Hematopoietic multipotent progenitor cell treated with erythropoietin and hydrocortisone succinate and interleukin-3 and kit ligand, for 8 days (in vitro differentiated cells): Measurements from ENCODE around the gene KLF11.
A peak's percentile ranks its signal among the peaks of the same experiment; 100 is the strongest.

Source experiments
- DNase-seq: peaks from one replicate; pipeline ENCODE4 v3.0.0-alpha.2; 2015

Gene KLF11

DNA sequence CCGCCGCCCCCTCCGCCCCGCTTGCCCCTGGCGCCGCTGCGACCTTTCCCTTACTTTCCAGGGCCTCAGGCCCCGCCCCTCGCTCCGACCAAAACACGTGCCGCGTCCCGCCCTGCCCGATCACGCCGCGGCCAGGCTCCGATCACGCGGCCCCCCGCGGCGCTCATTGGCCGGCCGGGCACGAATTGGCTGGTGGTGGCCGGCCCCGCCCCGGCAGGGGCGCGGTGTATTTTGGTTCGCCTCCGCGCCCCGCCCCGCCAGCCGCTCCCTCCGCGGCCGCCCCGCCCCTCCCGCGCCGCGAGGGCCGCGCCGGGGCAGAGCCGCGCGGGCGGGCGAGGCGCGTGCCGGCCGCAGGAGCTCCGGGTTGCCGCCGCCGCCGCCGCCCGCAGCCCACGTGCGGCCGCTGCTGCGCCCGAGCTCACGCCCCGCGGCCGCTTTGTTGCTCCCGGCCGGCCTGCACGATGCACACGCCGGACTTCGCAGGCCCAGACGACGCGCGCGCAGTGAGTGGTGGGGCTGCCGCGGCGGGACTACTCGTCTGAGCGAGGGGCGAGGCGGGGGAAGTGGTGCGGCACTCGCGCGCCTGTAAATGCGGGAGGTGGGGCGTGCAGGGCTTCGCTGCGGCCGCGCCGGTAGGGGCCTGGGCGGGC, at the start of gene KLF11:
Gene KLF11, plus strand, starts transcription at position 295 of the 650 bp plus-strand sequence. Its CDS starts 167 bp downstream, at position 462.
- peak; percentile 89 for DNase-seq

DNA sequence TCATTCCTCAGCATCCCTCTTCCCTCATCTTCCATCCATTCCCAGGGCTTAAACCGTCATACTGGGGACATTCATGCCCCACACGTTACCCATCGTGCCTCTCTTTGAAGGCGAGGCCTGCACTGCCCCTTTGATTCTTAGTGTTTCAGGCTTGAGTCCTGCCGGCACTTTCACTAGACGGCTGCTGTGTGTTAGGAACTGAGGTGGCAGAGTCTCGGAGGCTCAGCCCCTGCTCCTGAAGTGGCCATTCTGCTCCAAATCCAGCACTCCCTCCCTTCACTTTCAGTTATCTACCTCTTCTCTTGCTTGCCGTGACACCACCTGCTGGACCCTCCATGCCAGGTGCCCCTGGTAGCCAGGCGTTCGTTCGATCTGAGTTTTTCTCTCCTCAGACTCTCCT, 48.9 kb upstream of the KLF11 start:
- no peak for DNase-seq

DNA sequence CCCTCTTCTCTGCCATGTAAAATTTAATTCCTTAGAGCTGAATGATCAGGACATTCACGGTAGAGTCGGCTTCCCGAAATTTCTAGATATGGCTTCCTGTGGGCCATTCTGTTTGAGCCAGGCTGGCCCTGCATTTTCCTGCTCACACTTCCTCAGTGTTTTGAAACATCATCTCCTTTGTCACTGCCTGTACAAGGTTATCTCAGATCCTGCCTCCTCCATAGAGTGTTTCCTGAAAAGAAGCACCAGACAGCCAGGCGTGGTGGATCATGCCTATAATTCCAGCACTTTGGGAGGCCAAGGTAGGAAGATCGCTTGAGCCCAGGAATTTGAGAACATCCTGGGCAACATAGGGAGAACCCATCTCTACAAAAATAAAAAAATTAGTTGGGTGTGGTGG, 48.3 kb upstream of the KLF11 start:
- DNase-seq: no peak

DNA sequence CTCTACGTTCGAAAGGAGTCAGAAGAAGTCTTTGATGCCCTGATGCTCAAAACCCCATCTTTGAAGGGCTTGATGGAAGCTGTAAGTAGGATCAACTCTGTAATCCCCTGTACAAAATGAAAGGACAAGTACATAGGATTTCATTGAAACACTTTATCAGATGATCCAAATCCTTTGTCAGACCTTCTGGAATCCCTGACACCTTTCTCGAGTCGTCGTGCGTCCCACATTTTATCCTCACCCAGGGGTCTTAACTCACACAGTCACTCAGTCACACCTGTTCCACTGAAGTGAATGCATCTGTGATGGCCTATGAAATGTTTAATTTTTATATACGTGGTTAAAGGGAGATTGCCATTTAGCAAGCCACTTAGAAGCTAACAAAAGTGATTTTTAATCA, 47.0 kb upstream of the KLF11 start:
- DNase-seq: no peak

DNA sequence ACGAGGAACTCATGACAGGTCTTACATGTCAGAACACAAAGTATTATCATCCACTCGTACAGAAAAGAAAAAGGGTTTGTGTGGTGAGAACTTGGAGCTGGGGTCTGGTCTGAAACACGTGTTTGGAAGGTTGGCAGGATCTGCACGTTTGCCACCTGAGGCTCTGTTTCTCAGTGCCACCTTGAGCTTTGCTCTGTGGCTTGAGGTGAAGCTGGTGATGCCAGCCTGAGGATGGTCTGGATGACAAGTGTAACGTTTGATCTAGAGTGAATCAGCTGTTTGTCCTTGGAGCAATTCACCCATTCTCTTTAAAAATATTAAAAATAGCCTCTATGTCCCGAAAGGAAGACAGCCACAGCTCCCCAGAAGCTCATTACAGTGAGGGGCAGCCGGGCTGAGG, 45.4 kb upstream of the KLF11 start:
- DNase-seq: no peak

DNA sequence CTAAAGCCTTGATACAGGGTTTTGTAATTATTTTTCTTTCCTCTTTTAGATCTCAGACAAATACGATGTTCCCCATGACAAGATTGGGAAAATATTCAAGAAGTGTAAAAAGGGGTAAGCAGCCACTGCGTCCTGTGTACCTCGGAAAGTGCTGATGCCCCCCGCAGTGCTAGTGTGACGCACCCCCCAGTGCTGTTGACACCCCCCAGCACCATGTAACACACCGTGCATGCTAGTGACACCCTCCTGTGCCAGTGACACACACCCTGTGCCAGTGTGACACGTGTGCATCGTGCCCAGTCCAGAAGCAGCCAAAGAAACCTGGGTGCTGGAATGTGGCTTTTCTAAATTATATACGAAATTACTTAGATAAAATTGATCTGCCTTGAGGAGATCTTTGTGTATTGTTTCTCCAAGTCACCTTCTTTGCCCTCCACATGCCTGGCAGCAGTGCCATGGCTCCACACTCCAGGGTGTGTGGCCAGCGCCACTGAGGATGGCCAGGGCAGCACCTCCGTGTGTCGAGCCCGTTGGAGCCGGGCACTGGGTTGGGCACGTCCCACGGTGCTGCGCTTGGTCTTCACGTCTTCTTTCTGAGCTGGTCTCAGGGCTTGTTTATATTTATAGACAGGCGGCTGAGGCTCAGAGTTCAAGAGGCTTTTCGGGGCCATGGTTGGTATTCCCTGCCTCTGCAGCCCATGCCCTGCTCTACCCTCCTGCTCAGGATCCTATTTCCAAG, 44.3 kb upstream of the KLF11 start:
- no peak for DNase-seq

DNA sequence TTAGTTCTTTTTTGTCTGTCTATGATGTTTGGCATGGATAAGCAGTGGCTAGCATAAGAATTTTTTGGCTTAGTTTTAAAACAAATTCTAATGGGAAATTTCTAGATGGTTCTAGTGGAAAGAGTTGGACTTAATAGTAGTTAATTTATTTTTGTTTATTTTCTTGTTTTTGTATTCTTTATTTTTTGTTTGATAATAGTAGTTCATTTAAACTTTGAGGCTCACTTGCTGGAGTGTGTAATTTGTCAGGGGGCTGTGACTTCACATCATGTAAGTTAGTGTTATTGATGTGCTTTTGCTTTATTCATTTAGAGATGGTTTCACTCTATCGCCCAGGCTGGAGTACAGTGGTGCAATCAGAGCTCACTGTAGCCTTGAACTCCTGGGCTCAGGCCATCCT, 43.7 kb upstream of the KLF11 start:
- DNase-seq: no peak

DNA sequence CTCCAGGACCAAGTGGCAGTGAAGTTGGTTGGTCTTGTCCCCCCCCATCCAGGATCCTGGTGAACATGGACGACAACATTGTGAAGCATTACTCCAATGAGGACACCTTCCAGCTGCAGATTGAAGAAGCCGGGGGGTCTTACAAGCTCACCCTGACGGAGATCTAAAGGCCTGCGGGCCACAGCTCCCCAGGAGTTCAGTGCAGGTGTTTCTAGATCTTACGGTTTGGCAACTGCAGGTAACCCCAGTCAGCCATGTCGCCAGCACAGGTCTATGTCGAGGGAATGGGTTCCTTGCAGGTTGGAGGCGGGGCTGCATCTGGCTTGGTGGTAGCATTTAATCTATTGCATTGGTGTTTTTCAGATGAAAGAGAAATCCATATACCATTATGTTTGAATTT, 42.8 kb upstream of the KLF11 start:
- DNase-seq: no peak

DNA sequence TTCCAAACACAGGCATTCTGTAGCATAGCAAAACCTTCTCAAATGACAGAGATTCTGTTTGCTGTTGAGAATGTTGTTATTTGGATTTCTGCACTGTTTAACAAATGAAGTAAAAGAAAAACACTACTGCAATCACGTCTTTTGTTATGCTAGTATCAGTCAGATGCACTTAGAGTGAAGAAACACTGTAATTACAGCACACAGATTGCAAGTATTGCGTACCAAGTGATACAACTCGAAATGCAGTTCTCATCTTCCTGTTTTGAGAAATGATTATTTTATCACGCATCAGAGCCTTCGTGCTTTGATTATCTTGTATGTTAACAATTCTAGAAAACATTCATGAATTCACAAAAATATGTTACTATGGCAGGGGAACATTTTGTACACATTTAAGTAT, 41.8 kb upstream of the KLF11 start:
- no peak for DNase-seq

DNA sequence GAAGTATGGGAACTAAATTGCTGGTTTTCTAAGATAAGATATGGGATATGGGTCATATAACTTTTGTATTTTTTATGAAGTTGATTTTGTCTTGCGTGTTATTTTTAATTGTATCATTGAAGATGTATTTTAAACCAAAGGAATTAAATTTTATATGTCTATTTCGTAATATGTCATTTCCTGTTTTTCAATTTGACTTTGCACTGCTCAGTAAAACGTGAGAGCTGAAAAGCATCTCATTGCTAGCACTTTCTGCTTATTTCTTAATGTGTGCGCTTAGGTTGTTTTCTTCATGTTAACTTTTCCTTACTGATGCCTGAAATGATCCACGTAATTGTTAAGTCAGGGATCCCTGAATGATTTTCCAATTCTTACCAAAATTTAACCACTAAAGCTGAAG, 41.2 kb upstream of the KLF11 start:
- no peak for DNase-seq

DNA sequence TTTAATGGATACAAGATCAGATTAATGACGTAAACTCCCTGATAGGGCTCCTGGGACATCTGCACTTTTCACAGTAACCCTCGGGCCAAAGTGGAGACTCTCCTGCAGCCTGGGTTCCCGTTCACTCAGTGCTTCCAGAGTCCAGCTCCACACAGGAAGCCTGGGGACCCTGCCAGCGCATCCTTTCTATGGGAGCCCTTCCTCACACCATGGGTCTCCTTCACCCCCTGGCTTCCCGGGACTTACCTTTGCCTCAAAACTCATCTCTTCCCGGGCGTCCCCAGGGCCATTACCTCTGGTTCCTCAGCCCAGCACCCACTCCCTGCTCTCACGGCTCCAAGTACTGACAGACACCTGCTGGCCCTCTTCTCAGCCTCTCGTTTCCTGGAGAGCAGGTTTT, 40.7 kb upstream of the KLF11 start:
- no peak for DNase-seq

DNA sequence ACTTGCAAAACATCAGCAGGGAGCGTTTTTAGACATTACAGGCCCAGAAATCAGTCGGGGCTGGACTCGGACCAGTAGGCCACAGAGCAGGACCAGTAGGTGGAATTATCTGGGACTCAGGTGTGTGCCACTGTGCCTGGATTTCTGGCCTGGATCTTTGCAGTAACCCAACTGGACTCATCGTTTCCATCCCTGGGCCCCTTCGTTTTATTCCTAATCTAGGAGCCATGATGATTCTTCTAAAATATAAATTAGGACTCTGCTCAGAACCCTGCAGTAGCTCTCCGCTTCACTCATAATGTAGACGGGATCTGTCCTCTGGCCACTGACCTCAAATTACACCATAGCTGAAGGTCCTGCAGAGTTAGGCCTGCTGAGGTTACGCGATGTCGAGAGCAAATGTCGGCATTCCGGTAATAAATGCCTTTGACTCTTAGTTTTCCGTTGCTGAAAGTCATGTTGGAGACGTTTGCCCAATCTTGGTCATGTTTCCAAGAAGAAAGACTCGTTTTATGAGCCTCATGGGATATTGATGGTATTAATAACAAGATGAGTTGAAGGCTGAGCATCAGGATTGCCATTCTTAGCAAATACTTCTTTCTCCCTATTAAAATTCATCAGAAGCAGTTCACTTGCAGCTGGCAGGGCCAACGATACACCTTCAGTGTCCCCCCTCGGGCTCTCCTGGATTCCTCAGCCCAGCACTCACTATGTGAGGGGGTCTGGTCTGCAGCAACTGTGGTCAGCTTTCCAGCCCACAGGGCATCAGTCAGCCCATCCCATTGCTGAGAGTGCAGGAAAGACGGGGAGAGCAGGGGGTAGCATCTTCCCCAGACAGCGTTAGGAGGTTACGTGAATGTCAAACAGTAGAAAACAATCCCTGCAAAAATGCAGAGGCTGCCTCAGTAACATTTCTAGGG, 39.9 kb upstream of the KLF11 start:
- no peak for DNase-seq

DNA sequence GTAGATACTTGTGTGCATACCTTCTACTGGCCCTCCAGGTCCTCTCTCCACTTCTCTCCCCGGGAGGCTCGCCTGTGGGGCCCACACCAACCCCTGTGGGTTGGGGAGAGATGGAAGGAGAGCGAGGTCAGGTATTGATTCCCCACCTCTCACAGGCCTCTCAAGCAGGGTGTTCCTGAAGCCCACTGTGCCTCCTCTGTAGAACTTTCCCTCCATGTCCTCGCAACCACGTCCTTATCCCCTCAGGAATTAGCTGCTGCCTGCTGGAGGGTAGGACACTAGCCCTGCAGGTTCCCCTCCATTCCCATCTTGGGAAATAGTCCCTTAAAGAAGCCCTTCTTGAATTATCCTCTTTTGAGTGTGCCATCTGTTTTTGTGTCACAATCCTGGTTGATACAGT, 38.9 kb upstream of the KLF11 start:
- DNase-seq: no peak

DNA sequence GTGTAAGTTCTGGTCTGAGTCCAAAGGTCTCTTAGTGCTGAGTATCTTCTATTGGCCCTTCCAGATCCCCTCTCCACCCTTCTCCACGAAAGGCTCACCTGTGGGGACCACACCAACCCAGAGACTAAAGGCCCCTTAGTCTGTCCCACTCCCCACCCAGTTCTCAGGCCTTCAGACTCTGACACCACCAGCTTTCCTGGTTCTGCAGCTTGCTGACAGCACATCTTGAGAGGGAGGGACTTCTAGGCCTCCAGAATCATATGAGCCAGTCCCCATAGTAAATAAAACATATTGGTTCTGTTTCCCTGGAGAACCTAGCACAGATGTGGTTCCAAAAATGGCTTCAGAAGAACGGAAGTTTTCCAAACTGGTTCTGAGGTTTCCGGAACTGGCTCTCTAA, 38.5 kb upstream of the KLF11 start:
- DNase-seq: no peak

DNA sequence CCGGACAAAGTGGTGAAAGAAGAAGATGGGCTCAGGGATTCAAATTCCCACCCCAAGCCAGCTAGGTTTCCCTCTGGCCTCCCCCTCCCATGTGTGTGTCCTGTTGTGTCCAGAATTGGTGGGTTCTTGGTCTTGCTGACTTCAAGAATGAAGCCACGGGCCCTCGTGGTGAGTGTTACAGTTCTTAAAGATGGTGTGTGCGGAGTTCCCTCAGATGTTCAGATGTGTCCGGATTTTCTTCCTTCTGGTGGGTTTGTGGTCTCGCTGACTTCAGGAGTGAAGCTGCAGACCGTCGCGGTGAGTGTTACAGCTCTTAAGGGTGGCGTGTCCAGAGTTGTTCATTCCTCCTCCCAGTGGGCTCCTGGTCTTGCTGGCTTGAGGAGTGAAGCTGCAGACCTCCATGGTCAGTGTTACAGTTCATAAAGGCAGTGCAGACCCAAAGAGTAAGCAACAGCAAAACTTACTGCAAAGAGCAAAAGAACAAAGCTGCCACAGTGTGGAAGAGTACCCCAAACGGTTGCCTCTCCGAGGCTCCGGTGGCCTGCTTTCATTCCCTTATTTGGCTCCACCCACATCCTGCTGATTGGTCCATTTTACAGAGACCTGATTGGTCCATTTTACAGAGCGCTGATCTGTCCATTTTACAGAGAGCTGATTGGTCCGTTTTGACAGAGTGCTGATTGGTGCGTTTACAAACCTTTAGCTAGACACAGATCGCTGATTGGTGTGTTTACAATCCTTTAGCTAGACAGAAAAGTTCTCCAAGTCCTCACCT, 37.7 kb upstream of the KLF11 start:
- DNase-seq: no peak

DNA sequence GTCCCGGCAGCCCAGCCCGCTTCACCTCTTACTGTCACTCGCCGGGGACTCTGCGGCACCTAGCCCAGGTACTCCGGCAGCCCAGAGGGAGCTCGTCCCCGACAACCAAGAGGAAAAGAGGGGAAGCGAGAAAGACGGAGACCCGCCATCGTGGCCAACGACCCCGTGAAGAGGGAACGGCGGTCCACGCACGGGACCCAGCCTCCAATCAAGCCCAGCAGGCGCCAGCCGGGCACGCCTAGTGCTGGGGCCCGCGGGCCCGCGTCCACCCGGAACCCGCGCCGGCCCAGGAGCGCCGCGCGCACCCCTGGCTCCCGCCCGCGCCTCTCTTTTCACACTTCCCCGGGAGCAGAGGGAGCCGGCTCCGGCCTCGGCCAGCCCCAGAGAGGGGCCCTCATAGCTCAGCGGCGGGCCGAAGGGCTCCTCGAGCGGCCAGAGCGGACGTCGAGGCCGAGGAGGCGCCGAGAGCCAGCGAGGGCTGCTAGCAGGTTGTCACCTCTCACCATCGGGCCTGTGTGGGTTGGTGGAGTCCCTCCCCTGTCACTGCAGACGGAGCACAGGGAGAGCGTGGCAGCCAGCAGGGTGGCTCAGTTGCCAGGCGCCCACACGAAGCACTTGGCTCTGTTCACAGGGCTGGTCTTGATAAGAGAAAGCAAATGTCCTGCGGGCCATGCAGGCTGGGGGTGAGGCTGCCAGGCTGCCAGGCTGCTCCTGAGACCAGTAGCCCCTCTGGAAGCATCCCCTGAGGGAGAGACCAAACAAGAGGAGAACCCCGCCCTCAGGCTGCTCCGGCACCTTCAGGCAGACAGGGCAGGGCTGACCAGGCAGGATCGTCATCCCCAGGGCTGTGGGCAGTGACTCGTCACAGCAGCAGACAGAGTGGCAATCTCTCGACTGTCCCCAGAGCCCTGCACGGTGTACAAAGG, 36.9 kb upstream of the KLF11 start:
- peak; percentile 65 for DNase-seq

DNA sequence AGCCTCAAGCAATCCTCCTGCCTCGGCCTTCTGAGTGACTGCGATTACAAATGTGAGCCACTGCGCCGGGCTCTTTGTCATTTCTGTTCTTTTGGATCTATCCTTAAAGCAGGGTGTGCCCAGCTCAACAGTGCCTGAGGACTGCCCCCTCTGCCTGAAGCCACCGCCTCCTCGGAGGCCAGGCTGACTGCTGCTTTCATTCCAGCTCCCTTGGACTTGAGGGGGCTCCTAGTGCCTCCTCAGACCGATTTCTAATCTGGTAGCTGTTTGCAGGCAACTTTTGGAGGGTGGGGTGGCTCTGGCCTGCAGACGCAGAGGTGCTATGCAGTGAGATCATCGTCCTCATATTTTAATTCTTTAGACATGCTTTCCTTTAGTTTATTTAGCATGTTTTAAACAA, 35.9 kb upstream of the KLF11 start:
- no peak for DNase-seq

DNA sequence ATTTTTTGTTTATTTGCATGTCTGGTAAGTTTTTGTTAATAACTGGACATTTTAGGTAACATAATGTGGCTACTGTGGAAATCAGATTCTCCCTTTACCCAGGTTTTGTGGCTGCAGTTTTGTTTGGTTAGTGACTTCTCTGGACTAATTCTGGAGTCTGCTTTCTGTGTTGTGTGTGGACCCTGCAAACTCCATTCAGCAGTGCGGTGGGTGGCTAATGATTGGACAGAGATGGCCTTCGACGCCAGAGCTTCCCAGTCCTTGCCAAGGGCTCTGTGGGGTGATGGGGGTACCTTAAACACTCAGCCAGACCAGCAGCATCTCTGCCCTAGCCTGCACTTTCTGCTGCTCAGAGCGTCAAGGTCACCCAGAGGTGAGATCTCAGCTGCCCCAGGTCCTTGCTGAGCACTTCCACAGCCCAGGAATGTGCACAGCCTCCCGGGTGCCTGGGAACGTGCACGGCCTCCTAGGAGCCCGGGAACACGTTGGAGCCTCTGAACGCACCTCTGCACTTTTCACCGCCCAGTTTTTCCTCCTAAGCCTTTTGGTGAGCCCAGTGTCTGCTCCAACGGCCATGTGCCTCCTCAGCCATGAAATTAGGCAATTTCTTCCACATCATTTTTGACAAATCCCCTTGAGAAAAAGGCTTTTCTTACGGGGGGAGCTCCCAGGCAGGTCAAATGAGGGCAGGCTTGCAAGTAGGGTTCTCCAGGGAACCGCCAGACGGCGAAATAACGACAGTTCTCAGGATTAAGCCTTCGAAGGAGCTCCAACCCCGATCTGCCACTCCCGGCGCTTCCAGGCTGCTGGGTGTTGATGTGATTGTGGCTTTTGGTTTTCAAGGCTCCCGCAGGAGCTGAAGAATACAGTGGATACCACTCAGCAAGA, 35.2 kb upstream of the KLF11 start:
- DNase-seq: no peak

DNA sequence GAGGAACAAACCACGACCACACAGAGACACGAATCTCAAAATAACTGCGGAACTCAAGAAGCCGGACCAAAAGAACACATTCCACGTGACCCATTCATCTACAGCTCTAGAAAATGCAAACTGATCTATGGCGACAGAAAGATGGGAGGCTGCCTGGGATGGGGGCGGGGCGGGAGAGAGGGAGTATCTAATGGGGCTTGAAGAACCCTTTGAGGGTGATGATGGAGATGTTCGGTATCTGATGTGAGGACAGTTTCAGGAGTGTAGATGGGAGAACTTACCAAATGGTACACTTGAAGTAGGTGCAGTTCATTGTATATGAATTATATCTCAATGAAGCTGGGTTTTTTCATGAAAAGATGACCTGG, 34.6 kb upstream of the KLF11 start:
- DNase-seq: no peak

DNA sequence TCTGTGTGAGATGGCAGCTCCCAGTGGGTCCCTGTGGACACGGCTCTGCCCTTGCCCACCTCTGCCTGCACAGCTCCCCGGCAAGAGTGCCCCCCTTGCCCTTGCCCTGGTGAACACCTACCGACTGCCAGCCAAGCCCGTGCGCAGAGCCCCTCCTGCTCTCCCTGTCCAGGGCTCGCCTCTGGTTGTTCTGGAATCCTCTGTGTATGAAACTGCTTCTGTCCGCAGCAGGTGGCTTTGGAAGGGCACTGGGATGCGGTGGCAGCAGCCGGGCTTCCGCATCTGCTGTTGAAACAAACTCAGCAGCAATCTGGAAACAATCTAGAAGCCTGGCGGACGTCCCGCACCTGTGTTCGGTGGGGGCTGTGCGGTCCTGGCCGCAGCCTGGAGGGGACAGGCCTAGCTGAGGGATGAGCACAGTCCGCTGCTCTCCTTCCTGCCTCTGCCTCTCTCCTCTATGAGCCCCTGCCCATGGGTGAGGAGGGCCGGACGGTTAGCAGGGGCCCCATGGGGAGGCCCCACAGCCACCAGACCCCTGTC, 34.0 kb upstream of the KLF11 start:
- no peak for DNase-seq
